Naive thymus-derived CD8-positive, alpha-beta T cell (primary cell): ENCODE data around the gene CLEC16A. TPM values are rescaled to one million over a fixed set of nuclear protein-coding genes. Genes with fewer than 3 reads are reported as not detected.
A peak's percentile ranks its signal among the peaks of the same experiment; 100 is the strongest.

Experiments used
- ATAC-seq, 2 donors: fragments of 150-1000 bp; cut with Tn5 transposase in 1 of 2; sonication (Bioruptor Pico), chemical (Tn5 transposase) in 1 of 2; 1 replicate in 1 of 2; 2 replicates in 1 of 2; pipeline ENCODE4 v1.10.0; 2021; ENCODE audit warnings: mild to moderate bottlenecking in 2 of 2, moderate library complexity in 2 of 2
- POLR2A ChIA-PET: fragments of 350-600 bp; sonication (Branson Sonifier 250); formaldehyde crosslinking; loops from one replicate; lab custom pipeline; 2021; ENCODE audit warnings: antibody characterized with exemption; lab: Charles Lee
- DNase-seq, 10 donors: peaks; one replicate each; pipeline versions ENCODE4 v3.0.0 to v3.0.0-alpha.2; 2020 to 2022
- H3K27ac Mint-ChIP-seq, 10 donors: one replicate each; pipeline ENCODE4 v1.8.0; 2020 to 2022; ENCODE audit warnings: mild to moderate bottlenecking in 10 of 10, mixed read lengths in 10 of 10, moderate library complexity in 4 of 10, inconsistent platforms in 1 of 10
- H3K27me3 Mint-ChIP-seq, 5 donors: one replicate each; pipeline ENCODE4 v1.8.0; 2021 to 2022; ENCODE audit warnings: mixed read lengths in 5 of 5
- H3K36me3 Mint-ChIP-seq, 3 donors: one replicate each; pipeline ENCODE4 v1.8.0; 2020 to 2022; ENCODE audit warnings: mixed read lengths in 3 of 3, mild to moderate bottlenecking in 2 of 3, inconsistent platforms in 1 of 3
- H3K4me1 Mint-ChIP-seq, 4 donors: one replicate each; pipeline ENCODE4 v1.8.0; 2021 to 2022; ENCODE audit warnings: mixed read lengths in 4 of 4
- H3K4me3 Mint-ChIP-seq, 10 donors: one replicate each; pipeline ENCODE4 v1.8.0; 2020 to 2022; ENCODE audit warnings: mild to moderate bottlenecking in 10 of 10, mixed read lengths in 10 of 10, moderate library complexity in 6 of 10, inconsistent platforms in 1 of 10
- H3K9me3 Mint-ChIP-seq, 9 donors: one replicate each; pipeline ENCODE4 v1.8.0; 2020 to 2022; ENCODE audit warnings: mixed read lengths in 9 of 9, mild to moderate bottlenecking in 3 of 9, inconsistent platforms in 1 of 9, moderate library complexity in 1 of 9
- polyA plus RNA-seq, 3 donors: library from polyadenylated mRNA; unstranded; fragments of 300-500 nt; fragmentation: Illumina TruSeq; gene quantifications; one replicate each; pipeline ENCODE4 v1.2.3, GENCODE V29; 2021
- total RNA-seq, 8 experiments: library from RNA in 2 of 8; stranded (reverse) in 2 of 8; gene quantifications; one replicate each; pipeline ENCODE4 v1.2.3 and lab custom pipeline; 2021 to 2026

Gene CLEC16A
- total and polyA plus RNA-seq, 5 experiments from 2014 or later = 8.5 to 28.8 (median 19.4) TPM

- H3K27ac Mint-ChIP-seq = peak overlapping the region in 2 of 10 donors; percentile 49 to 76
- DNase-seq (no peak), ATAC-seq (no peak)
- no peaks in the 10 kb centered on the region for H3K27me3 Mint-ChIP-seq
- peaks cover 0 to 66% (median 14%) of the 10 kb centered on the region in 3 donors for H3K36me3 Mint-ChIP-seq
- H3K4me3 Mint-ChIP-seq = no peak overlapping the region
- POLR2A ChIA-PET = interaction anchor here (0.6 kb wide), 1 partner anchor 340 kb away, joined by 4 read pairs; no protein-coding TSS in a partner anchor
- H3K4me1 Mint-ChIP-seq = peaks cover 2 to 10% (median 7%) of the 10 kb centered on the region in 4 donors
- no peaks in the 10 kb centered on the region for H3K9me3 Mint-ChIP-seq
Observed at GRCh38 chr16:10978124-10978523, 33.8 kb downstream of the CLEC16A start.

- DNase-seq = no peak
- no peak overlapping the region for H3K4me3 Mint-ChIP-seq
- H3K9me3 Mint-ChIP-seq = no peaks in the 10 kb centered on the region
- H3K36me3 Mint-ChIP-seq = peaks cover 0 to 62% (median 11%) of the 10 kb centered on the region in 3 donors
- H3K4me1 Mint-ChIP-seq = peaks cover 2 to 8% (median 5%) of the 10 kb centered on the region in 4 donors
- ATAC-seq = no peak
- POLR2A ChIA-PET = no interaction called here
- H3K27ac Mint-ChIP-seq = peak overlapping the region in 1 of 10 donors; percentile 69
- no peaks in the 10 kb centered on the region for H3K27me3 Mint-ChIP-seq
Observed at GRCh38 chr16:10978871-10979446, 34.6 kb downstream of the CLEC16A start.

- Mint-ChIP-seq H3K27ac (no peak overlapping the region), H3K36me3 (peaks cover 0 to 61% (median 11%) of the 10 kb centered on the region in 3 donors), H3K27me3 (no peaks in the 10 kb centered on the region), H3K4me3 (no peak overlapping the region), H3K4me1 (peaks cover 3 to 8% (median 6%) of the 10 kb centered on the region in 4 donors), H3K9me3 (no peaks in the 10 kb centered on the region)
- ATAC-seq = no peak
- no peak for DNase-seq
- POLR2A ChIA-PET = no interaction called here
Observed at GRCh38 chr16:10979717-10980601, 35.6 kb downstream of the CLEC16A start.

GRCh38 chr16:10980813-10981212 lies 36.4 kb downstream of the CLEC16A start:
- no peak for ATAC-seq
- H3K9me3 Mint-ChIP-seq = no peaks in the 10 kb centered on the region
- POLR2A ChIA-PET = no interaction called here

GRCh38 chr16:10981697-10982216 lies 37.4 kb downstream of the CLEC16A start:
- POLR2A ChIA-PET = no interaction called here
- H3K4me3 Mint-ChIP-seq = no peak overlapping the region
- H3K9me3 Mint-ChIP-seq = no peaks in the 10 kb centered on the region
- peaks cover 0 to 63% (median 12%) of the 10 kb centered on the region in 3 donors for H3K36me3 Mint-ChIP-seq
- H3K27me3 Mint-ChIP-seq = no peaks in the 10 kb centered on the region
- ATAC-seq (no peak), DNase-seq (no peak)
- H3K4me1 Mint-ChIP-seq = peaks cover 7 to 13% (median 10%) of the 10 kb centered on the region in 4 donors
- H3K27ac Mint-ChIP-seq = no peak overlapping the region

More at GRCh38 chr16:10980813-10981212, 36.4 kb downstream of the CLEC16A start:
- Mint-ChIP-seq H3K4me3 (no peak overlapping the region), H3K27ac (peak overlapping the region in 1 of 10 donors; percentile 36), H3K27me3 (no peaks in the 10 kb centered on the region), H3K36me3 (peaks cover 0 to 62% (median 12%) of the 10 kb centered on the region in 3 donors), H3K4me1 (peaks cover 3 to 8% (median 6%) of the 10 kb centered on the region in 4 donors)
- no peak for DNase-seq

- Mint-ChIP-seq H3K27me3 (no peaks in the 10 kb centered on the region), H3K27ac (peak overlapping the region in 1 of 10 donors; percentile 32), H3K4me3 (no peak overlapping the region), H3K4me1 (peaks cover 12 to 17% (median 16%) of the 10 kb centered on the region in 4 donors), H3K9me3 (no peaks in the 10 kb centered on the region), H3K36me3 (peaks cover 0 to 55% (median 11%) of the 10 kb centered on the region in 3 donors)
- DNase-seq = no peak
- POLR2A ChIA-PET = no interaction called here
- ATAC-seq = no peak
Observed at GRCh38 chr16:10982465-10983150, 38.2 kb downstream of the CLEC16A start.

- peaks cover 0 to 49% (median 11%) of the 10 kb centered on the region in 3 donors for H3K36me3 Mint-ChIP-seq
Observed at GRCh38 chr16:10983159-10983558, 38.8 kb downstream of the CLEC16A start.

GRCh38 chr16:10984509-10984908 lies 40.1 kb downstream of the CLEC16A start:
- Mint-ChIP-seq H3K4me3 (no peak overlapping the region), H3K9me3 (no peaks in the 10 kb centered on the region), H3K4me1 (peaks cover 19 to 32% (median 29%) of the 10 kb centered on the region in 4 donors), H3K27ac (peak overlapping the region in 3 of 10 donors; percentile 0 to 37 (median 5)), H3K36me3 (peaks cover 0 to 44% (median 6%) of the 10 kb centered on the region in 3 donors), H3K27me3 (no peaks in the 10 kb centered on the region)
- ATAC-seq (no peak), DNase-seq (no peak)
- POLR2A ChIA-PET = interaction anchor here (0.5 to 1.2 kb wide), 2 partner anchors 34 to 370 kb away, joined by 3 to 4 read pairs; no protein-coding TSS in a partner anchor

More at GRCh38 chr16:10983159-10983558, 38.8 kb downstream of the CLEC16A start:
- DNase-seq = no peak
- Mint-ChIP-seq H3K4me3 (no peak overlapping the region), H3K27me3 (no peaks in the 10 kb centered on the region), H3K4me1 (peaks cover 14 to 21% (median 18%) of the 10 kb centered on the region in 4 donors), H3K9me3 (no peaks in the 10 kb centered on the region), H3K27ac (peak overlapping the region in 2 of 10 donors; percentile 32 to 43)
- no peak for ATAC-seq
- POLR2A ChIA-PET = interaction anchor here (1.2 kb wide), 1 partner anchor 273 kb away, joined by 4 read pairs; the partner anchor contains the start of gene SOCS1

- H3K4me3 Mint-ChIP-seq = peak overlapping the region; percentile 39 to 83 (median 64)
- peaks cover 27 to 40% (median 34%) of the 10 kb centered on the region in 4 donors for H3K4me1 Mint-ChIP-seq
- DNase-seq = peak in 2 of 10 donors; percentile 19 to 32
- H3K27ac Mint-ChIP-seq = peak overlapping the region in 8 of 10 donors; percentile 9 to 85 (median 30)
- peak; percentile 35 to 55 for ATAC-seq
- H3K9me3 Mint-ChIP-seq = no peaks in the 10 kb centered on the region
- POLR2A ChIA-PET = no interaction called here
- H3K36me3 Mint-ChIP-seq = peaks cover 7 to 47% (median 19%) of the 10 kb centered on the region in 3 donors
- H3K27me3 Mint-ChIP-seq = no peaks in the 10 kb centered on the region
Observed at GRCh38 chr16:10987361-10988163, 43.2 kb downstream of the CLEC16A start.

GRCh38 chr16:10988164-10988803 lies 43.9 kb downstream of the CLEC16A start:
- ATAC-seq (peak in 1 of 2 donors; percentile 20), DNase-seq (no peak)
- Mint-ChIP-seq H3K4me3 (peak overlapping the region in 9 of 10 donors; percentile 5 to 75 (median 61)), H3K9me3 (no peaks in the 10 kb centered on the region), H3K27ac (peak overlapping the region in 5 of 10 donors; percentile 17 to 85 (median 48)), H3K27me3 (no peaks in the 10 kb centered on the region), H3K4me1 (peaks cover 30 to 42% (median 34%) of the 10 kb centered on the region in 4 donors), H3K36me3 (peaks cover 7 to 49% (median 24%) of the 10 kb centered on the region in 3 donors)
- POLR2A ChIA-PET = no interaction called here

- H3K4me1 Mint-ChIP-seq = peaks cover 30 to 42% (median 34%) of the 10 kb centered on the region in 4 donors
- peak overlapping the region in 5 of 10 donors; percentile 5 to 75 (median 43) for H3K4me3 Mint-ChIP-seq
- H3K27ac Mint-ChIP-seq = peak overlapping the region in 5 of 10 donors; percentile 12 to 76 (median 56)
- no peaks in the 10 kb centered on the region for H3K9me3 Mint-ChIP-seq
- H3K27me3 Mint-ChIP-seq = no peaks in the 10 kb centered on the region
- ATAC-seq (no peak), DNase-seq (no peak)
- POLR2A ChIA-PET = no interaction called here
- peaks cover 7 to 55% (median 24%) of the 10 kb centered on the region in 3 donors for H3K36me3 Mint-ChIP-seq
Observed at GRCh38 chr16:10988879-10989278, 44.5 kb downstream of the CLEC16A start.
